ENCODE data around the gene TEX264.

TEX264 gene

GRCh38 chr3:51675201-51675611 is 4.2 kb downstream of the TEX264 start:
- FAIRE-seq: no peak

- no peak for FAIRE-seq
Observed at GRCh38 chr3:51676102-51676640, 5.1 kb downstream of the TEX264 start.

- no peak for FAIRE-seq
Observed at GRCh38 chr3:51677358-51677757, 6.3 kb downstream of the TEX264 start.

GRCh38 chr3:51678186-51678585 is 7.1 kb downstream of the TEX264 start:
- FAIRE-seq: no peak

- no peak for FAIRE-seq
Observed at GRCh38 chr3:51678641-51679040, 7.6 kb downstream of the TEX264 start.

GRCh38 chr3:51679318-51679717 is 8.3 kb downstream of the TEX264 start:
- FAIRE-seq: no peak

GRCh38 chr3:51679777-51680176 is 8.7 kb downstream of the TEX264 start:
- FAIRE-seq: no peak

GRCh38 chr3:51680196-51680595 is 9.1 kb downstream of the TEX264 start:
- no peak for FAIRE-seq

- FAIRE-seq: no peak
Observed at GRCh38 chr3:51680663-51681230, 9.7 kb downstream of the TEX264 start.

- no peak for FAIRE-seq
Observed at GRCh38 chr3:51681453-51681852, 10.4 kb downstream of the TEX264 start.

GRCh38 chr3:51682079-51682478 is 11.0 kb downstream of the TEX264 start:
- FAIRE-seq: no peak

- no peak for FAIRE-seq
Observed at GRCh38 chr3:51682526-51682925, 11.5 kb downstream of the TEX264 start.

GRCh38 chr3:51683566-51683965 is 12.5 kb downstream of the TEX264 start:
- no peak for FAIRE-seq

GRCh38 chr3:51684971-51685751 is 14.1 kb downstream of the TEX264 start:
- FAIRE-seq: no peak

GRCh38 chr3:51686056-51686455 is 15.0 kb downstream of the TEX264 start:
- FAIRE-seq: no peak

- no peak for FAIRE-seq
Observed at GRCh38 chr3:51686512-51687215, 15.6 kb downstream of the TEX264 start.

- no peak for FAIRE-seq
Observed at GRCh38 chr3:51687431-51688205, 16.6 kb downstream of the TEX264 start.

GRCh38 chr3:51688206-51688600 is 17.2 kb downstream of the TEX264 start:
- no peak for FAIRE-seq

GRCh38 chr3:51691021-51691420 is 20.0 kb downstream of the TEX264 start:
- no peak for FAIRE-seq

GRCh38 chr3:51691949-51692348 is 20.9 kb downstream of the TEX264 start:
- FAIRE-seq: no peak

GRCh38 chr3:51692980-51693395 is 21.9 kb downstream of the TEX264 start:
- no peak for FAIRE-seq

- FAIRE-seq: no peak
Observed at GRCh38 chr3:51696954-51697353, 25.9 kb downstream of the TEX264 start.

GRCh38 chr3:51698209-51698608 is 27.2 kb downstream of the TEX264 start:
- no peak for FAIRE-seq

All from islet of Langerhans (tissue), 1 donor.